Ascending aorta (tissue), 2 donors: ENCODE data around the gene CYBA. TPM values are rescaled to one million over a fixed set of nuclear protein-coding genes. Genes with fewer than 3 reads are reported as not detected.

ENCODE experiments used
- DNase-seq, 2 donors: peaks; one replicate each; pipeline ENCODE4 v3.0.0-alpha.2; 2019; ENCODE audit warnings: low spot score in 2 of 2
- H3K27ac ChIP-seq, 2 donors: fragments of 200-600 bp; sonication (generic); one replicate each; pipeline ENCODE4 v1.5.1; 2016 to 2017; ENCODE audit warnings: mild to moderate bottlenecking in 1 of 2
- H3K27me3 ChIP-seq: fragments of 200-600 bp; sonication (generic); one replicate; pipeline ENCODE4 v1.5.1; 2017
- H3K36me3 ChIP-seq, 2 donors: fragments of 200-600 bp; sonication (generic); one replicate each; pipeline ENCODE4 v1.5.1; 2016
- H3K4me1 ChIP-seq, 2 donors: fragments of 200-600 bp; sonication (generic); one replicate each; pipeline ENCODE4 v1.5.1; 2016 to 2017; ENCODE audit warnings: mild to moderate bottlenecking in 1 of 2
- H3K4me3 ChIP-seq, 2 donors: fragments of 200-600 bp; sonication (generic); one replicate each; pipeline ENCODE4 v1.5.1; 2016 to 2017; ENCODE audit warnings: mild to moderate bottlenecking in 1 of 2
- H3K9me3 ChIP-seq, 2 donors: fragments of 200-600 bp; sonication (generic); one replicate each; pipeline ENCODE4 v1.5.1; 2016
- intact Hi-C: fragments of 100-400 bp; cut with DNase I; formaldehyde crosslinking; loops from one replicate; pipeline ENCODE4 v1.15.1; 2023
- total RNA-seq: library from RNA; depleted of rRNA; stranded (reverse); fragments of >200 nt; gene quantifications from one replicate; pipeline ENCODE4 v1.1.0, GENCODE V29; 2016
- TF ChIP-seq, protein P1 (sequence below), 3 experiments: fragments of 200-600 bp in 2 of 3; fragments of 450-650 bp in 1 of 3; sonication (generic) in 2 of 3; IDR thresholded peaks; one replicate each; pipeline ENCODE4 v1.5.1; 2016 to 2019; ENCODE audit warnings: antibody characterized with exemption in 3 of 3, mild to moderate bottlenecking in 1 of 3, moderate library complexity in 1 of 3

Gene CYBA
- total RNA-seq, 1 donor from 2014 or later, result 361 TPM

DNA sequence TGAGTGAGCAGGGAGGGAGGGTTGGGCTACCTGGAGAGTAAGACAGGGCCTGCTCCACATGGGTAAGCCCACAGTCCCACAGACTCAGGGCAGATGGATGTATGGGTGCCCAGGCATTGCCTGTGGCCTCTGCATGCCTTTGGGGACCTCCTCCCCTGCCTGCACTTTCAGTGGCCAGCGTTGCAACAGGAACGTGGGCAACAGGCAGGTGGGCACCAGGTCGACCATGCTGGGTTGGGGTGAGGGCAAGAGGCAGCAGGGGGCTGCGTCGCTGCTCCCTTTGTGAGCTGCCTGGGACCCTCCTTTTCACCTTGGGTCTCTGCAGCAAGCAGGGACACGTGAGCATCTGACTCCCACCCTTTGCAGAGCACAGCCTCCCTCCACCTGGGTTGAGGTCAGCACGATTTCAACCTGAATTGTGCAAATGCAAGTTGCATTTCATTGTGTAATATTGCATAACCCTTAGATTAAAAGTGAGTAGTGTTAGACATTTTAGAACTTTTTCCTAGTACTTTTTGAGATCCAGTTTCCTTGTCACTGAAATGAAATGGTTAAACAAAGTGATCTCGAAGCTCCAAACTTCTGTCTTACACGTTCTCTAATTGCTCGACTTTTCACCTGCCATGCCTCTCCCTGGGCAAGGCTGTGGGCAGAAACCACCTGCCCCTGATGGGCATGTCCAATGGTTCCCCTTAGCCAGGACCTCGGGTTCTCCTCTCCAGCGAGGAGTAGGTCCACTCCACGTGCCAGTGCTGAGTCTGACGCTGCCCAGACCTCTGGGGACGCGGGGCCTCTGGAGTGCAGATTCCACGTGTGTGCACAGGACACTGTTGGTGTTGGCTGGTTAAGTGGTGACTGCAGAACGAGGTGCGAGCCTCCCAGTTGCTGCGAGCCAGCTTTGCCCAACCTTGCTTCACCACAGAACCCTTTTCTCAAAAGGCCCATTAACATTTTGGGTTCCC is 45.4 kb downstream of the CYBA start:
- DNase-seq, result no peak
- Histone ChIP-seq H3K27ac (no peak overlapping the region), H3K27me3 (no peaks in the 10 kb centered on the region), H3K9me3 (no peaks in the 10 kb centered on the region), H3K36me3 (peaks cover 39 to 82% of the 10 kb centered on the region in 2 donors), H3K4me3 (no peak overlapping the region), H3K4me1 (no peaks in the 10 kb centered on the region)
- intact Hi-C loops, result no loop called here
- TF ChIP-seq, protein P1, sequence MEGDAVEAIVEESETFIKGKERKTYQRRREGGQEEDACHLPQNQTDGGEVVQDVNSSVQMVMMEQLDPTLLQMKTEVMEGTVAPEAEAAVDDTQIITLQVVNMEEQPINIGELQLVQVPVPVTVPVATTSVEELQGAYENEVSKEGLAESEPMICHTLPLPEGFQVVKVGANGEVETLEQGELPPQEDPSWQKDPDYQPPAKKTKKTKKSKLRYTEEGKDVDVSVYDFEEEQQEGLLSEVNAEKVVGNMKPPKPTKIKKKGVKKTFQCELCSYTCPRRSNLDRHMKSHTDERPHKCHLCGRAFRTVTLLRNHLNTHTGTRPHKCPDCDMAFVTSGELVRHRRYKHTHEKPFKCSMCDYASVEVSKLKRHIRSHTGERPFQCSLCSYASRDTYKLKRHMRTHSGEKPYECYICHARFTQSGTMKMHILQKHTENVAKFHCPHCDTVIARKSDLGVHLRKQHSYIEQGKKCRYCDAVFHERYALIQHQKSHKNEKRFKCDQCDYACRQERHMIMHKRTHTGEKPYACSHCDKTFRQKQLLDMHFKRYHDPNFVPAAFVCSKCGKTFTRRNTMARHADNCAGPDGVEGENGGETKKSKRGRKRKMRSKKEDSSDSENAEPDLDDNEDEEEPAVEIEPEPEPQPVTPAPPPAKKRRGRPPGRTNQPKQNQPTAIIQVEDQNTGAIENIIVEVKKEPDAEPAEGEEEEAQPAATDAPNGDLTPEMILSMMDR (IDR thresholded peaks at IDR 0.05), result no peak

DNA sequence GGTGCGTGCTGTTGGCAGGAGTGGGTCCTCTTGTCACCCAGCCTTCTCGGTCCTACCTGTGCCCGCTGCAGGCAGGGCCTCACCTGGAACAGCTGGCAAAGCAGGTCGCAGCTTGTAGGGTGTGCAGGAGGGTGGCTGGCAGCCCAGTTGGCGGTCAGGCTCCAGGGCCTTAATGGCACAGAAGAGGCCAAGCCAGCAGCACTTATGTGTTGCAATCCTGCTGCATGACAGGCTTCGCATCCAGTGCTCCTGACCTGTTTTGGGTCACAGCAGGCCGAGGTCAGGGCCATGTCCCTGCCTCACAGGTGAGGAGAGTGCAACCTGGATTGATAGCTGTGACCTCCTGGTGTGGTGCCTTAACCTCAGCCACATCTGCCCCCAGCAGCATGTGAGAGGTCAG is 48.8 kb downstream of the CYBA start:
- DNase-seq, result no peak
- H3K4me1 ChIP-seq, result no peaks in the 10 kb centered on the region
- H3K36me3 ChIP-seq, result peaks cover 41 to 81% of the 10 kb centered on the region in 2 donors
- no peaks in the 10 kb centered on the region for H3K27me3 ChIP-seq
- intact Hi-C loops, result no loop called here
- no peak overlapping the region for H3K27ac ChIP-seq
- H3K4me3 ChIP-seq, result no peak overlapping the region
- no peaks in the 10 kb centered on the region for H3K9me3 ChIP-seq
- TF ChIP-seq, protein P1 (IDR thresholded peaks at IDR 0.05), result no peak

DNA sequence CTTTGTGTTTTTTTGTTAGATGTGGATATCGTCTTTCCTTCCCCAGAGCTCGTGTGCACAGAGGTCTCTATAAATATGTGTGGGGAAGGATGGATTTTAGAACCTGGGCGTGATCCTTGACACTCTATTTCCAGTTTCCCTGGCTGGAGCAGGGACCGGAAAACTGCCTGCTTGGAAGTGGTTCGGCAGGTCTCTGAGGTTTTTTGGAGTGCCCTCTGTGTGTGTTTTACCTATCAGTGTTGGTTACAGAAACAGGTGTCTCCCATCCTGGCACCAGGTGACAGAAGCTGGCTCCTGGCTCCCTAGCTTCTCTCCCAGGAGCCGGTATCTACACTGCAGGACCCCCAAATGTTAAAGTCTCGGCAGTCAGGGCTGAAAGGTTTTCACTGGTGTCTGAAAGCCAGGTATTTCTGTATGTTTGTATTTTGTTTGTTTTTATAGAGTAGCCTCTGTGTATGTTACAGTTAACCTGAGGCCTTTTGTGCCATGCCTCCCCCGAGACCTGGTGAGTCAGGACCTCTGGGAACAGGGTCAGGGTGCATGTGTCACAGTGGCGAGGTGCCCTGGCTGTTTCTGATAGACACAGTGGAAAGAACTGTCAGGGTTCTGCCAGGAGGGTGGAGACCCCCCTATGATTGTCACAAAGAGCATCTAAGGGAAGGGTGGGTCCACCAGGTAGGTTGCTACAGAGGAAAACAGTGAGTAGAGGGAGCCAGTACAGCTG is 49.4 kb downstream of the CYBA start:
- no peak overlapping the region for H3K4me3 ChIP-seq
- intact Hi-C loops, result no loop called here
- H3K9me3 ChIP-seq, result no peaks in the 10 kb centered on the region
- TF ChIP-seq, protein P1 (IDR thresholded peaks at IDR 0.05), result no peak
- peaks cover 39 to 76% of the 10 kb centered on the region in 2 donors for H3K36me3 ChIP-seq
- no peak for DNase-seq
- no peak overlapping the region for H3K27ac ChIP-seq
- H3K4me1 ChIP-seq, result no peaks in the 10 kb centered on the region
- no peaks in the 10 kb centered on the region for H3K27me3 ChIP-seq

DNA sequence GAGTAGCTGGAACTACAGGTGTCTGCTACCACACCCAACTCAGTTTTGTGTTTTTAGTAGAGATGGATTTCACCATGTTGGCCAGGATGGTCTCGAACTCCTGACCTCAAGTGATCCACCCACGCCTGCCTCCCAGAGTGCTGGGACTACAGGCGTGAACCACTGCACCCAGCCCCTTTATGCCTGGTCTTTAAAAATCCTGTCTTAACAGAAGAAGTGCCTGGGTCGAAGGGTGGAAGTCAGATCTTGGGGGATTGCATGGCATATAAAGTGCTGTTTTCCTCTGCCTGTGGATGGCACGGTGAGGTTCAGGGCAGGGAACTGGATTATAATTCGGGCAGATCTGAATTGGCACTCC is 50.3 kb downstream of the CYBA start:
- TF ChIP-seq, protein P1 (IDR thresholded peaks at IDR 0.05), result no peak
- peaks cover 39 to 67% of the 10 kb centered on the region in 2 donors for H3K36me3 ChIP-seq
- intact Hi-C loops, result no loop called here
- no peaks in the 10 kb centered on the region for H3K9me3 ChIP-seq
- no peaks in the 10 kb centered on the region for H3K4me1 ChIP-seq
- H3K27ac ChIP-seq, result peak overlapping the region in 1 of 2 donors; percentile 49
- H3K27me3 ChIP-seq, result no peaks in the 10 kb centered on the region
- no peak overlapping the region for H3K4me3 ChIP-seq
- DNase-seq, result no peak

DNA sequence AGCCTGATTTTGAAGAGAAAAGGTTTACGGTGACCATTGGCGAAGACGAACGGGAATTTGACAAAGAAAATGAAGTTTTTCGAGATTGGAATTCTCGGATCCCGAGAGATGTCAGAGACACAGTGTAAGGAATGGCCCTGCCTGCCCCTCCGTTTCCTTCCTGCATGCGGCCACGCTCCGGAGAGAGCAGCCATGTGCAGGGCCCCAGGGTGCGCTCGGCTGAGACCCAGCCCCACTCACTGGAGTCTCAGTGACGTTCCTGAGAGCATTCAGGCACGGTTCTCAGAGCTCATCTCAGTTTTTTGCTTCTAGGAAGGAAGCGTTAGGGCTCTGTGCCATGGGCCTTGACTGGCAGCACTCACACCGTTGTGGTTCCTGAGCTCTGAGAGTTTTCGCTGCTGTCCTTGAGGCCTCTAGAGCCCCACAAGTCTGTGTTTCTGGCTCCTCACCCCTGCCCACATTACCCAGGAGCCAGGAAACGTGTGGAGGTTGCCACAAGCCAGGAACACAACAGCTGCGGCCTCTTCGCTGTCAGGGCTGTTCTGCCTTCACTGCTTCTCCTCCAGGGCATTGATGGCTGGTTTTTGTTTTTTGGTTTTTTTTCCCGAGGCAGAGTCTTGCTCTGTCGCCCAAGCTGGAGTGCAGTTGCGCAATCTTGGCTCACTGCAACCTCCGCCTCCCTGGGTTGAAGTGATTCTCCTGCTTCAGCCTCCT is 50.9 kb downstream of the CYBA start:
- intact Hi-C loops, result no loop called here
- H3K36me3 ChIP-seq, result peaks cover 34 to 62% of the 10 kb centered on the region in 2 donors
- H3K4me1 ChIP-seq, result no peaks in the 10 kb centered on the region
- H3K4me3 ChIP-seq, result no peak overlapping the region
- no peaks in the 10 kb centered on the region for H3K27me3 ChIP-seq
- H3K9me3 ChIP-seq, result no peaks in the 10 kb centered on the region
- H3K27ac ChIP-seq, result peak overlapping the region in 1 of 2 donors; percentile 49
- TF ChIP-seq, protein P1 (IDR thresholded peaks at IDR 0.05), result no peak
- DNase-seq, result no peak
